ENCODE measurements around the gene PPIF. TPM values are rescaled to one million over a fixed set of nuclear protein-coding genes. Genes with fewer than 3 reads are reported as not detected.

Gene PPIF
- total RNA-seq, 2 experiments from 2014 or later: 55.7 to 121 TPM

DNA sequence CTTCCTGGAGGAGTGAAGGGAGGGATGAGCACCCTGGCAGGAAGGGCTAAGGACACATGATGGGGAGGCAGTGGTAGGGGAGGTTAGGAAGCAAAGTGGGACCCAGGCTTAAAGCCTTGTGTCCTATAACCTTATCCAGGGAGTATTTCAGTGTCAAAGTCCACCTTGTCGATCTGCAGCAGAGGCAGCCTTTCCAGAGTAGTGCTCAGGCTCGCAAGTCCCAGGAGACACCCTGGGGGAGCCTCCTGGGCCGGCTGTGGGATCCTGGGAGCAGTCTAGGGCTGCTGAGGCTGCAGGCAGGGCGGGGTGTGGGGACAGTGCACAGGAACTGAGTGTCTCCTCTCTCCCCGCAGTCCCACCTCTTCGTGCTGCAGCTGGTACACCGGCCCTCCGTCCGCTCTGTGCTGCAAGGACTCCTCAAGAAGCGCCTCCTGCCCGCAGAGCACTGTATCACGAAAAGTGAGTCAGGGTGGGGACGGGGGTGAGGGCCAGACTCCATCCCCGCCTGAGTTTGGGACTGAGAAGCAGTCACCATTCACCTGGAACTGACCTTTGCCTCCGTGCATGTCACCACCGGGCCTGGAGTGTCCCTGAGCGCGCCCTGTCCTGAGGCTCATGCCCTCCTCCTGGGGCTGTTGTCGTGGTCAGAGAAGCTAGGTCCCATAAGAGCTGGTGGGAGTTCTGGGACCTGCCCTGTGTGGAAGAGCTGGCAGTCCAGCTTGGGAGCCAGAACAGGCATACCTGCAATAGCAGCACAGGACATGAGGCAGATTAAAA lies 45.3 kb upstream of the PPIF start:
- Histone ChIP-seq H2AFZ (ENCODE audit: low read length) (no peak overlapping the region), H3K4me2 (ENCODE audit: low read length) (no peak overlapping the region), H3K27ac (ENCODE audit: low read depth, low read length, poor library complexity, severe bottlenecking) (no peak overlapping the region), H3K9me2 (ENCODE audit: insufficient read depth, low read length) (no peaks in the 10 kb centered on the region), H3K4me1 (ENCODE audit: insufficient read depth, low read length, poor library complexity, severe bottlenecking) (no peaks in the 10 kb centered on the region), H3K36me3 (ENCODE audit: insufficient read depth, low read length) (peaks cover 91% of the 10 kb centered on the region), H3K79me2 (ENCODE audit: insufficient read depth, low read depth, low read length) (no peaks in the 10 kb centered on the region), H4K20me1 (ENCODE audit: insufficient read depth, low read length) (no peaks in the 10 kb centered on the region), H3K4me3 (ENCODE audit: low read depth, low read length, poor library complexity, severe bottlenecking) (no peak overlapping the region), H3K9me3 (ENCODE audit: low read length) (no peaks in the 10 kb centered on the region)
- ChIA-PET POLR2A (interaction anchor here (0.6 to 1.6 kb wide), 4 partner anchors 14 to 727 kb away, joined by 3 to 7 read pairs (median 4); no protein-coding TSS in a partner anchor), CTCF (ENCODE audit: unreplicated experiment) (no interaction called here)
- BruUV-seq (replicated peaks): no TSS peak
- TF ChIP-seq EZH2phosphoT487 (IDR thresholded peaks at IDR 0.05; ENCODE audit: borderline replicate concordance, low read depth, low read length): no peak
- TF ChIP-seq, protein P1, sequence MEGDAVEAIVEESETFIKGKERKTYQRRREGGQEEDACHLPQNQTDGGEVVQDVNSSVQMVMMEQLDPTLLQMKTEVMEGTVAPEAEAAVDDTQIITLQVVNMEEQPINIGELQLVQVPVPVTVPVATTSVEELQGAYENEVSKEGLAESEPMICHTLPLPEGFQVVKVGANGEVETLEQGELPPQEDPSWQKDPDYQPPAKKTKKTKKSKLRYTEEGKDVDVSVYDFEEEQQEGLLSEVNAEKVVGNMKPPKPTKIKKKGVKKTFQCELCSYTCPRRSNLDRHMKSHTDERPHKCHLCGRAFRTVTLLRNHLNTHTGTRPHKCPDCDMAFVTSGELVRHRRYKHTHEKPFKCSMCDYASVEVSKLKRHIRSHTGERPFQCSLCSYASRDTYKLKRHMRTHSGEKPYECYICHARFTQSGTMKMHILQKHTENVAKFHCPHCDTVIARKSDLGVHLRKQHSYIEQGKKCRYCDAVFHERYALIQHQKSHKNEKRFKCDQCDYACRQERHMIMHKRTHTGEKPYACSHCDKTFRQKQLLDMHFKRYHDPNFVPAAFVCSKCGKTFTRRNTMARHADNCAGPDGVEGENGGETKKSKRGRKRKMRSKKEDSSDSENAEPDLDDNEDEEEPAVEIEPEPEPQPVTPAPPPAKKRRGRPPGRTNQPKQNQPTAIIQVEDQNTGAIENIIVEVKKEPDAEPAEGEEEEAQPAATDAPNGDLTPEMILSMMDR (conservative IDR thresholded peaks at IDR 0.05; ENCODE audit: low read length): no peak
- intact Hi-C loops (cut with micrococcal nuclease; ENCODE audit: unreplicated experiment): no loop called here
- no peak for DNase-seq (ENCODE audit: low spot score)

DNA sequence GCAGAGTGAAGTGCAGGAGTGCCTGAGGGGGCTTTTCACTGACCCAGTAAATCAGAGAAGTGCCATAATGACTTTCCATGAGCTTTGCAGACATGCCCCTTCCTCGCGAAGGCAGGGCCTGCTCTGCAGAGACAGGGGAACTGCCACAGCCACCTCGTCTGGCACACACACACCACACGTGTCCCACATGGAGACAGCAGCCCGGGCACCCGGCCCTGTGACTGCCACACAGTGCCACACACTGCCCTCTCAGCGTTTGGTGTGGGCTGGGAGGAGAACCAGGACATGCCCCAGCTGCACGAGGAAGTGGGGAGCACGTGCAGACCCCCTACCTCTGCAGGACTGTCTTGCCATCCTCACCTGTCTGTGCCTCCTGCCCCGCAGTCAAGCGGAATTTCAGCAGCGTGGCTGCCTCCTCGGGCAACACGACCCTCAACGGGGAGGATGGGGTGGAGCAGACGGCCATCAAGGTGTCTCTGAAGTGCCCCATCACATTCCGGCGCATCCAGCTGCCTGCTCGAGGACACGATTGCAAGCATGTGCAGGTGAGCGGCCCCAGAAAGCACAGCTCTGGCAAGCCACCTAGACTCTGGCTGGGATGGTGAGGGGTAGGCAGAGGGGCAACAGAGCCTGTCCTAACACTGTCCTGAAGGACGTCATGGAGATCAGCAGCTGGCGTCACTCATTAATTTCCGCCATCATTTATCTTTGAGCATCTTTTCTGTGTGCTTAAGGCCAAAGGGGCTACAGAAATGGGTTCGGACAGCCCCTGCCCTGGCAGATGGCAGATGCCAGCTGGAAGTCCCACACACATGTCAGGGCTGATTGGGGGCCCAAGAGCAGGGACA lies 43.4 kb upstream of the PPIF start:
- ChIA-PET POLR2A (interaction anchor here (1.6 kb wide), 1 partner anchor 29 kb away, joined by 3 read pairs; no protein-coding TSS in a partner anchor), CTCF (ENCODE audit: unreplicated experiment) (no interaction called here)
- no TSS peak for BruUV-seq (replicated peaks)
- no peak overlapping the region for H3K4me3 ChIP-seq (ENCODE audit: low read depth, low read length, poor library complexity, severe bottlenecking)
- no peaks in the 10 kb centered on the region for H3K9me3 ChIP-seq (ENCODE audit: low read length)
- no peak overlapping the region for H3K4me2 ChIP-seq (ENCODE audit: low read length)
- H3K79me2 ChIP-seq (ENCODE audit: insufficient read depth, low read depth, low read length): no peaks in the 10 kb centered on the region
- peaks cover 92% of the 10 kb centered on the region for H3K36me3 ChIP-seq (ENCODE audit: insufficient read depth, low read length)
- no peaks in the 10 kb centered on the region for H3K9me2 ChIP-seq (ENCODE audit: insufficient read depth, low read length)
- no peaks in the 10 kb centered on the region for H3K4me1 ChIP-seq (ENCODE audit: insufficient read depth, low read length, poor library complexity, severe bottlenecking)
- H3K27ac ChIP-seq (ENCODE audit: low read depth, low read length, poor library complexity, severe bottlenecking): no peak overlapping the region
- TF ChIP-seq, protein P1 (conservative IDR thresholded peaks at IDR 0.05; ENCODE audit: low read length): no peak
- no peak for TF ChIP-seq EZH2phosphoT487 (IDR thresholded peaks at IDR 0.05; ENCODE audit: borderline replicate concordance, low read depth, low read length)
- intact Hi-C loops (cut with micrococcal nuclease; ENCODE audit: unreplicated experiment): no loop called here
- no peaks in the 10 kb centered on the region for H4K20me1 ChIP-seq (ENCODE audit: insufficient read depth, low read length)
- no peak for DNase-seq (ENCODE audit: low spot score)
- no peak overlapping the region for H2AFZ ChIP-seq (ENCODE audit: low read length)
